Measurements from ENCODE around the gene EFCAB12.
"Not testable (repeated sequence)": the region's sequence is repeated elsewhere in the genome, so short reads cannot be mapped to it uniquely, and the experiment has no call there.

Gene EFCAB12

DNA sequence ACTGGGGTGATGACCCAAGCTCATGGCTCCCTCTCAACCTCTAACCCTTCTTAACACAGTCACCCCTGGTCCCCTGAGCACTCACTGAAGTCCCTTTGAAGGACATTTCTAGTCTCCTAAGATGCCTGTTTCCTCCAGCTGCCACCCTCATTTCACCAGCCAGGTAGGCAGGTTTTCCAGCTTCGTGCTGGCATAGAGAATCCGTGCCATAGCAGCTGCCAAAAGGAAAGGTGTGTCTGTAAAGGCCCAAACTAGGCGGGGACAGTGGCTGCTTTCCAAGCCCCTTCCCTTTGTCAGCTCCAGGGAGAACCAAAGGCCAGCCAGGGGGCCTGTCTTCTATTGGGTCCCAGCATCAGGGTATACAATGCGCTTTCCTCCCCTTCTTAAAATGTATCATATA, 36.9 kb downstream of the EFCAB12 start:
- not testable (repeated sequence) for DNase-seq

DNA sequence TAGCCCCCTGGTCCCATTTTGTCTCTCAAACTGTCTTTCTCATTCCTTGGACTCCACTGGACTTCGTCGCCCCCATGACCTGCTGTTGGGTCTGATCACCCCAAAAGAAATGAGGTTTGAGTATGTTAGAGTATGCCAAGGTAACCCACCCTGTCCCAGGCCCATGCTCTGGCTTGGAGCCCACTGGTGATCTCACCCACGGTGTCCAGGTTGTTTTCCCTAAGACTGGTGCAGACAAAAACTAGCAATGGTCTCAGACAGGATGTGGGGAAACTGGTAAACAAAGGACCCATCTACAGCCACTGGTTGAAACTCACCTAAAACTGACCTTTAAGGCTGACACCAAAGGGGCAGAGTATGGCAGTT, 38.9 kb downstream of the EFCAB12 start:
- DNase-seq: no peak

DNA sequence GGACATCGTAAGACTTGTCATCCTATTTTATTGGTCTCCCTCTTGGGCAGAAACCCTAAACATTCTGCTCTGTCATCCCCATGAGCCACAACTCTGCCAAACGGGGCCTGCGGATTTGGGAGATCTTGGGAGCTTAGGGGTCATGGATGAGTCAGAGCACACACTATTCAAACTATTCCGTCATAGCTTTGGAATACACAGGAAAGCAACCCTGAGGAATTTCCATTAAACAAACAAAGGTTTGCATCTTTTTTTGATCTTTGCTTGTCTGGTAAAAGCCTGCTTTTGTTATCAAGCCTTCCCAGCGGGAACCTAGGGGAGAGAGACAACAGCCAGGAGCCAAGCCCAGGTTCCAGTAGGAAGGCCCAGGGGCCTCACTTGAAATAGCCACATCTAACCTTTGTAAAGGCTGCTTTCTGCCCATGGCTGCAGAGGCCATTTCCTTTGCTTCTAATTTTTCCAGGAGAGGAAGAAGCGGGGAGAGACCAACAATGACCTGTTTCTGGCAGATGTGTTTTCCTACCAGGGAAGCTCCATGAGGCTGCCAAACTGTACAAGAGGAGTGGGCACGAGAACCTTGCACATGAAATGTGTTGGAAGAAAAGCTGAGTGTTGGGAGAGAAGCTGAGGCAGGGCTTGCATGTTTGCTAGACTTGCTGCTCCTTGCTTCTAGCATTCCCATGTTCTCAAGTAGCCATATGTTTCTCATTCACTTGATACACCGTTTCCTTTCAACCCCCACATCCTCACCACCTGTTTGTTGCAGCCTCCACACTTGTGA, 39.5 kb downstream of the EFCAB12 start:
- not testable (repeated sequence) for DNase-seq

DNA sequence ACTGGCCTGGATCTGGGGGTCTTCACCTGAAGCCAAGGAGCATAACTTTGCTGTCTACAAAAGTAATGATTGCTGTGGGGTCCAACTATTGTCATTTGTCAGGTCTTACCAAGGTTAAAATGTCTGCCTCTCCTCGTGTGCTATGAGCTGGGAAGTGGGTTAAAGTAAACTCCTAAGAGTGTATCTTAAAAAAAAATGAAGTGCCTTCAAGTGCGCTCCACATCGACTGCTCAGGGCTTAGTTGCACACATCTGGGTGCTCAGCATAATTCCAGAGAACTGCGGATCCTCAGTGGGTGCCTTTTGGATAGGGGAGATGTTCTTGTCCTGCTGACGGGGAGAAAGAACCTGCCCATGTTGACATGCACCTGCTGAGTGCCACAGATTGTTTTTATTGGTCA, 40.9 kb downstream of the EFCAB12 start:
- DNase-seq: no peak

DNA sequence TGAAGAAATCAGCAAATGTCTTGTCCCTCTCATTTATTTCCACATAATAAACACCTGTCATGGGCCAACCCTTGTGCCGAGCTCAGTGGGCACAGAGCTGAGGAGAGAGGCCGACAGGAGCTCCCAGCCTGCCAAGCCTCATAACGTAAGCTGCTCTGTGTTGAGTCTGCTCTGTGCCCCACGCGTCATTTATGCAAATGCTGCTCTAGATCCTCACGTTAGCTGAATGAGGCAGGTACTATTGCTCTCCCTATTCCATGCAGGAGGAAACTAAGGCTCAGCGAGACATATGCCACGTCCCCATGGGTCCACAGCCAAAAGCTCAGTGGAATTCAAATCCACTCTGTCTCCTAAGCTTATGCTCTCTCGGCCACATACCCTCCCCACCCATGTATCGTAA, 41.5 kb downstream of the EFCAB12 start:
- DNase-seq: no peak

DNA sequence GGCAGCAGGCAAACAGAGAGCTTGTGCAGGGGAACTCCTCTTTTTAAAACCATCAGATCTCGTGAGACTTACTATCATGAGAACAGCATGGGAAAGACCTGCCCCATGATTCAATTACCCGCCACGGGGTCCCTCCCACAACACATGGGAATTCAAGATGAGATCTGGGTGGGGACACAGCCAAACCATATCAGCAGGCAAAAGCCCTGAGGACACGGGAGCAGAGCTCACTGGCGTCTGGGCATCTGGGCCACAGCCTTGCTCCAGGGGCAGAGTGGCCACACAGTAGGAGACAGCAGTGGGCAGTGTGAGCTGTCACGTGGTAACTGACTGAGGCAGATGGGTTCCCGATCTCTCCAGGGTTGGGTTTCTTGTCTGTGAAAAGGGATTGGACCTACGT, 42.9 kb downstream of the EFCAB12 start:
- not testable (repeated sequence) for DNase-seq

DNA sequence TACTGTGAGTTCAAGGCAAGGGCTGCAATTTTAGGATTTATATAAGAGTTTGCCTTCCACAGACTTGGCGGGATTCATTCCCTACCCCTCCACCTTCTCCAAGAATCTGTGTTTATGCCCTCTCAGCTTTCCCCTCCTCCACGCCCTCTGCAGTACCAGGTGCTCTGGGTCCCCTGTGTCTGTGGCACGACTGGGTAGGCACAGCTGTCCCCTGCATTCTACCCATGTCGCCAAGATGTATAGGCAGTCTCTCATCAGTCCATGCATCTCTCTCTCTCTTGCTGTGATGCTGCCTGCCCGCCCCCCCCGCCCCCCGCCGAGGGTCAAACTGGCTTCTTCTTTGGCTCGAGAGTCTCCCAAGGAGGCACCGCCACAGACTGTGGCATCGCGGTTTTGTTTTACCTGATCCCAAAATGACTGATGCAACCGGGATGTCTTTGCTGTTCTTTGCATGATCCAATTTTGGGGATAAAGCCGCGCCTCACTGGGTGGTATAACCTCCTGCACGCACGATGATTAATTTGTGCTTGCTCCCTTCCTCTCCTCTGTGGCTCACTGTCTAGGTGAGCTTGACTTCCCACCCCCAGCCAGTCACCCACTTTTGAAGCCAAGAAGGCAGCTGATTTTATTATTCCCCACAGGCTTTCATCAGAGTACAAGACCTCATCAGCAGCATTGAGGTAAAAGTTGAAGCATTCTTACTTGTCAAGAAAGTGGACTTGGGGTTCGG, 43.7 kb downstream of the EFCAB12 start:
- DNase-seq: no peak

DNA sequence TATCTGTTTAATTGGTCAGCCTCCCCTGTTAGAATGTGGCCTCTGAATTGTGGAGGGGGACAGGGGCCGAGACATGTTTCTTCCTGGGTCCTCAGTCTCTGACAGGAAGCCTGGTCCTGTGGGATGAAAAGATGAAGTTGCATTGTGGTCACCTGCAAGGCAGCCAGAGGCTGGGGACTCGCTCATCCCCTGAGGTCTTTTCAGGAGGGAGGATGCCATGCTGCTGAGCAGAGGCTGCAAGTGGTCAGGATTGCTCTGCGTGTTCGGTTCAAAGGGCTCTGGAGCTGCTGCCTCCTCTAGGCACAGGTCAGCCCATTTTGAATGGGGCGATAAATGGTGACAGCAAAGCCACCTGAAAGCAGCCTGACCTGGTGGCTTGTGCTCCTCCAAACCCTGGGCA, 44.3 kb downstream of the EFCAB12 start:
- DNase-seq: not testable (repeated sequence)

DNA sequence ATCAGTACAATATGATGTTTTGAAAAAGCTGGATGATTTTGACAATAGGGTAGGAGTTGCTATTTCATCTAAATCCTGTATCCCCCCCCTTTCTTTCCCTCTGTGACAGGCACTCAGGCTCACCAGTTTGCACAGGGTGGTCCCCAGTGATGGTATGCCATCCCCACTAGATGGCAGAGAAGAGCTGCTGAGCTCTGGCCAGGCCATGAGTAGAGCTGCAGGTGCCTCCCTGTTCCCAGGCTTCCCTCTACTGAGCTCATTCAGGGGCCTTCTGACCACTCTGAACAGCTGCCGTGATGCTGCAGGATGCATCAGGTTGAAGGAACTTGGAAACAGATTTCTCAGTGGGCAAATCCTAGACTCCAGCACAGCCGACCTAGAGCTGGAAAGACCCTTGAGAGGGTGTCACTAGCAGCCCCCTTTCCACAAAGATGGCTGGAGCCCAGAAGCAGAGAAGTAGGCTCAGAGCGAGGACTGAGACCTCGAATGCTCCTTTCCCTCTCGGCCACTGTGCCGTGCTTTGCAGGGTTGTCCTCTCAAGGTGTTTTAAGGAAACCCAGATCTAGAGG, 45.1 kb downstream of the EFCAB12 start:
- DNase-seq: peak; percentile 71

DNA sequence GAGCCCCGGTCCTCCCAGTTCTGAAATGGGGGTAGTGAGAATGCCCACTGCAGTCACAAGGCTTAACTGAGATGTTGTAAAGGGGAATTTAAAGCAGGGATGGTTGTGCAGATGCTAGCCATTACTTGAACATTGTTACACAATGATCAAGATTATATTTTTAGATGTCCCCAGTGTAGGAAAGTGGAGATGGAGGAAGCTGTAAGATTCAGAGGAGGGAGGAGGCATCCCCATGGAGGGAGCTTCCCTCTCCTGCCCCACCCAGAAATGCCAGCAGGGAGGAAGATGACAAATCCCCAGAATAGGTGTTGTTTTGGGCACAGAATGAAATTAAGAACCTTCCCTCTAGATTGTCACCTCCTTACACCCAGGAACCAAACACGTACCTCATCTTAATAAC, 46.1 kb downstream of the EFCAB12 start:
- no peak for DNase-seq

DNA sequence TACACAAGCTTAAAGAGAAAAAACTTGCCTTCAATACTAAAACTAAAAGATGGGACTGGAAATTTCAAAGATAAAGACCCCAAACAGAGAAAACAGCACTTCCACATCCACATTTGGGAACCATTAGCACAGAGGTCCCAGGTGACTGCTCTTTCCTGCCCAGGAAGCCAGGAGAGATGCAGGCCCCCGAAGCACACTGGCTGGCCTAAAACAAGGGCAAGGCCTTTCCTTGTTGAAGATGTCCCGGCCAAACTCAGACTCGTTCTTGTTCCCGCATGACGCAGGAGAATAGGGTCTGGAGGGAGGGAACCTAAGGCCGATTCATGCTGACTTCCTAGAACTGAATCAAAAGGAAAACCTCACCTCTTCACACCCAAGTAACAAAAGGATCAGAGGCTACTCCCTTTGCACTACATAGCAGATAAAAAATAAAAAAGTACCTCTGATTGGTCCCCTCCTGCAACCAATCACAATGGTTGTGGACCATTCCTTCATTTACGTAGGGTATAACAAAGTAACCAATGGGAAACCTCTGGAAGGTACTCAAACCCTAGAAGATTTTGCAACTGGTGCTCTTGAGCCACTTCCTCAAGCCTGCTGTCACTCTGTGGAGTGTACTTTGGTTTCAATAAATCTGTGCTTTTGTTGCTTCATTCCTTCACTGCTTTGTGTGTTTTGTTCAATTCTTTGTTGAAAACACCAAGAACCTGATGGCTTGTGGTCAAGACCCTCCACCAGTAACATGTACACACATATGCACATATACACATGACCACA, 48.7 kb downstream of the EFCAB12 start:
- no peak for DNase-seq

DNA sequence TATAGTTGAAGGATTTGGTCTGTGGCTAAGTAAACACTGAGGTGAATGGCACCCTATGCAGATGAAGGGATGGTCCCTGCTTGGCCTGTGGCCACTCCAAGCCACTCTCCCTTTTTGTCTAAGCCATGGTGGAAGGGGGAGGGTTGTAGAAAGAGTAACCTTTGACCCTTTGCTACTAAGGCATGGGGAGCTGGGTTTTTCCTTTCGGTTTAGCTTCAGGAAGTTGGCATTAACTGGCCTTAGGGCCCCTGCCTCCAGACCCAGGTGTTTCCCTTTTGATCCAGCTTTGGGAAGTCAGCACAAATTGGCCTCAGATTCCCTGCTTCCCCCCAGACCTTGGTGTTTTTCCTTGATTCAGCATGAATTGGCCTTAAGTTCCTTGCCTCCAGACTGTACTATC, 49.5 kb downstream of the EFCAB12 start:
- DNase-seq: no peak

DNA sequence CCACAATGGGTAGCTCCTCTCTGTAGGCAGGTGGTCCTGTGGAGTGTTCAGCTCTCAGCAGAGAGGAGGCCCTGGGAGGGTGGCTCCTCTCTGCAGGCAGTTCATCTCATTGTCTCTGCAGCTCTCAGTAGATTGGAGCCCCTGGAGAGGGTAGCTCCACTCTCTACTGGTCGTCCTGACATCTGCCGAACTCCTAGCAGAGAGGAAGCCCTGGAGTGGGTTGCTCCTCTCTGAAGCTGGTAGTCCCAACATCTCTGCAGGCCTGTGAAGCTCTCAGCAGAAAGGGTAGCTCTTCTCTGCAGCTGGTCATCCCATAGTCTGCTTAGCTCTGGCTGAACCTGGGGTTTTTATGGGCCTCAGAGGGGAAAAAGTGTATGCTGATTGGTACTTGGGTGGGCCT, 50.8 kb downstream of the EFCAB12 start:
- DNase-seq: no peak

DNA sequence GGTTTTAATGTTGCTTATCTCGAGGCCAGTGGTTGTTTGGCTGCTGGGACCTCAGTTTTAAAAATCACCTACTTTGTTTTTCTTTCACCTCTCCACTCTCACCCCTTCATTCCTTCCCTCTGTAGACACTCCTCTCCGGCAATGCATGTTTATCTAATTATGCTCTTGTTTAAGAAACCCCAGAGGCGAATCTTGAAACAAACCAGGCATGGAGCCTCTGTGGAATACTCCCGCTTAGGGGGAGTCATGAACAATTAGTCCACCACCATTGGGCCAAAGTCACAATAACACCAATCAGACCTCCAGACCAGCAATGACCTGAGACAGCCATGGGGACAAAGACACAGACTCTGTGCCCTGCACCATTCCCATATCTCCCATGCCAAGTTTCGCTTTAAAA, 53.3 kb downstream of the EFCAB12 start:
- no peak for DNase-seq

DNA sequence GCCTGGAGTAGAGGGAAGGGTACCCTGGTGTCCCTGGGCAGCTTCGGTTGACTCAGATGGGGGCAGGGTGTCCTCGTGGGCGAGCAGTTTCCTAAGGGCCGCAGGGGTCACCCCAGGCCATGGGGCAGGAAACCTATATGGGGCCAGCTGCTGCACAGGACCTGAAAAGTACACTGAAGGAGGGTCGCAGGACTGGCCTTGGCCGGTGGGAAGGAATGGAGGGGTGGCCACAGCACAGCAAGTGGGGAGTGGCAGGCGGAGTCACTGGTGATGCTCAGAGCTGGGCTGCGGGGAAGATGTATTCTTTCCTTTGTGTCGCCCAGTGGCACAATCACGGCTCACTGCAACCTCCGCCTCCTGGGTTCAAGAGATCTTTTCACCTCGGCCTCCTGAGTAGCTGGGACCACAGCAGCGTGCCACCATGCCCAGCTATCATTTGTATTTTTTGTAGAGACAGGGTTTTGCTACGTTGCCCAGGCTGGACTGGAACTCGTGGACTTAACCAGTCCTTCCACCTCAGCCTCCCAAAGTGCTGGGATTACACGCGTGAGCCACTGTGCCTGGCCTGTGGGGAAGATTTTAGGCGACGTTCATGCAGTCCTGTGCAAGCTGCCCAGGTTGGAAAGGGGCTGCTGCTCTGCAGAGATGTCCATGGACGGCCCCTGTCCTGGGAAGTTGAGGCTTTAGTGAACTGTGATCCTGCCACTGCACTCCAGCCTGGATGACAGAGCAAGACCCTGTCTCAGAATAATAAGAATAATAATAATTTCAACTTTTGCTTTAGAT, 57.2 kb downstream of the EFCAB12 start:
- DNase-seq: no peak

DNA sequence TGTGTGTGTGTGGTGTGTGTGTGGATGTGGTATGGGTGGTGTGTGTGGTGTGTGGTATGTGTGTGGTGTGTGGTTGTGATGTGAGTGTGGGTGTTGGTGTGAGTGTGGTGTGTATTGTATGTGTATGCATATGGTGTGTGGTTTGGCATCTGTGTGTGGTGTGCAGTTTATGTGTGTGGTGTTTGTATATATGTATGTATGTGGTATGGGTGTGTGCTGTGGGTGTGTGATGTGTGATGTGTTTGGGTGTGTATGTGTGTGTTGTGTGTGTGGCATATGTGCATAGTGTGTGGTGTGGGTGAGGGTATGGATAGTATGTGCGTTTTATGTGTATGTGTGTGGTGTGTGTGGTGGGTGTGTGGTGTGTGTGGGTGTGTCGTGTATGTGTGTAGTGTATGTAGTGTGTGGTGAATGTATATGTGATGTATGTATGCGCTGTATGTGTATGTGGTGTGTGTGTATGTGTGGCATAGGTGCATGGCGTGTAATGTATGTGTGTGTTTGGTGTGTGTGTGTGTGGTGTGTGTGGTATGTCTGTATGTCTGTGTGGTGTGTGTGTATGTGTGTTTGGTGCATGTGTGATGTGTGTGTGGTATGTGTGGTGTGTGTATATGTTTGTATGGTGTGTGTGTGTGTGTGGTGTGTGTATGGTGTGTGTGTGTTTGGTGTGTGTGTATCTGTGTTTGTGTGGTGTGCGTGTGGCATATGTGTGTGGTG, 58.0 kb downstream of the EFCAB12 start:
- DNase-seq: no peak

DNA sequence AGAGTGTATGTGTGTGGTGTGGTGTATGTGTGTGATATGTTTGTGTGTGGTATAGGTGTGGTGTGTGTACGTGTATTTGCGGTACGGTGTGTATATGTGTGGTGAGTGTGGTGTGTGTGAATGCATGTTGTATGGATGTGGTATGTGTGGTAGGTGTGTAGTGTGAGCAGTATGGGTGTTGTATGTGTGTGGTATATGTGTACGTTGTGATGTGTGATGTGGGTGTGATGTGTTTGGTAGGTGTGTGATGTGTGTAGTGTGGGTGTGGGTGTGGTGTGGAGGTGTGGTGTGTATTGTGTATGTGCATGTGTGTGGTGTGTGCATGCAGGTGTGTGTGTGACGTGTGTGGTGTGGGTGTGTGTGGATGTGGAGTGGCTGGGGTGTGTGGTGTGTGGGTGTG, 58.7 kb downstream of the EFCAB12 start:
- no peak for DNase-seq

DNA sequence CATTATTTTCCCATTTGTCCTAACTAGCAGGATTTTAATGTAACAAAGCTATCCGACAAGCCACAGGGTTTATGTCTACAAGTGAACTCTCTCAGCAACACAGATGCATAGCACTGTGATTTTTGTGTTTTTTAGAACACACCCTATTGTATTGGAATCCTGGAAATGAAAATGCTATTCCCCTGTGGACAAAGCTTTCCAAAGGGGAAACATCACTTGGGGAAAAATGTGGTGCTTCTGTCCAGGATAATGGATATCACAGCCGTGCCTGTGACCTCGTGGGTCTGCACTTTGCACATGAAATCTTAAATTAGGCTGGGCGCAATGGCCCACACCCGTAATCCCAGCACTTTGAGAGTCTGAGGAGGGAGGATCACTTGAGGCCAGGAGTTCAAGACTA, 60.6 kb downstream of the EFCAB12 start:
- DNase-seq: no peak

DNA sequence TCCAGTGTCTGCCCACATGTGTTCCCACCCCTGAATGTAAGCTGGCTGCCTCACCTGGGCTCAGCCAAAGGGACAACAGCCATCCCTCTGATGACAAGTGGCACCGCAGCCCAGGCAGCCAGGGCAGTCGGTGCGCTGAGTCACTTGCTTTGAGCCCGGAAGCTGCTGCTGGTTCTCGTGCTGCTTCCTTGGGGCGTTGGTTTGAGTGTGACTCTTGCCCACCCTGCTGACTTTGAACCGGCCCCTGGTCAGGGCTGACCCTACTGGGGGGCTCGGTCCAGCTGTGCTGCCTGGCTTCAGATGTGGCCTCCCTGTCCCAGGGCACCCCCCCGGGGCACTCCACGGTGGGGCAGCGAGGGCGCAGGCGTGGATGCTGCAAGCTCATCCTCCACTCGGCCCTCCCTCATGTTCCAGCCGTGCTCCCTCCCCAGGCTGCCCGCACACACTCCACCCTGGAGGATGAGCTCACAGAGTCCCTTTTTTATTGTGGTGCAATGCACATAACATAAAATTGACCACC, 62.1 kb downstream of the EFCAB12 start:
- no peak for DNase-seq

DNA sequence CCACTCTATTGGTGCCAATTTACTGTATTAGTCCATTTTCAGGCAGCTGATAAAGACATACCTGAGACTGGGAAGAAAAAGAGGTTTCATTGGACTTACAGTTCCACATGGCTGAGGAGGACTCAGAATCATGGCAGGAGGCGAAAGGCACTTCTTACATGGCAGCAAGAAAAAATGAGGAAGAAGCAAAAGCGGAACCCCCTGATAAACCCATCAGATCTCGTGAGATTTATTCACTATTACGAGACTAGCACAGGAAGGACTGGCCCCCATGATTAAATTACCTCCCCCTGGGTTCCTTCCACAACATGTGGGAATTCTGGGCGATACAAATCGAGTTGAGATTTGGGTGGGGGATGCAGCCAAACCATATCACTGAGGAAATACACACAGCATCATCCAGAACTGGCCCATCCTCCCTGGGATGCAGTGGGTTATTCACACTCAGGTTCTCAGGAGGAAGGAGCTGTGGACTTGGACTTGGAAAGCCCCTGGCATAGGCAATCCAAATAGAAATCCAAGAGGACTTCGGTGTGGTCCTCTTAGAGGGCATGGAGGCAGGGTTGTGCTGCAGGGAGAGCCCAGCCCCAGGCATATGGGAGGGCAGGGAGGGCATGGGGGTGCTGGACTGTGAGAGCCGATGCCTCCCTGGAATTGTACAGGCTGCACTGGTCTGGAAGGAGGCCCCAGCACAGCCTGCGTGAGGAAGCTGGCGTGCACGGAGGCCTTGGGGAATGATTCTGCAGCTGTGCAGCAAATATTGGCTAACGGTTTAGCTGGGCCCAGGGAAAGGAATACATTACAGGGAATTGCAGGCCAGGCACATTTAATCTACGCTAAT, 62.9 kb downstream of the EFCAB12 start:
- DNase-seq: no peak

DNA sequence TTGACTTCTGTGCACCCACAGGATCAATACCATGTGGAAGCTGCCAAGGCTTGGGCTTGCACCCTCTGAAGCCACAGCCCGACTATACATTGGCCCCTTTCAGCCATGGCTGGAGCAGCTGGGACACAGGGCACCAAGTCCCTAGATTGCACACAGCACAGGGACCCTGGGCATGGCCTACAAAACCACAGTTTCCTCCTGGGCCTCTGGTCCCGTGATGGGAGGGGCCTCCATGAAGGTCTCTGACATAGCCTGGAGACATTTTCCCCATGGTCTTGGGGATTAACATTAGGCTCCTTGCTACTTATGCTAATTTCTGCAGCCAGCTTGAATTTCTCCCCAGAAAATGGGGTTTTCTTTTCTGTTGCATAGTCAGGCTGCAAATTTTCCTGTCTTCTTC, 63.6 kb downstream of the EFCAB12 start:
- DNase-seq: not testable (repeated sequence)
